Heart left ventricle (tissue), 13 donors: ENCODE data around the gene DEK.

Source experiments
- CTCF ChIP-seq, 12 donors: fragments of 200-600 bp; sonication (generic) in 4 of 12; IDR thresholded peaks; one replicate each; pipeline versions ENCODE4 v1.5.0 to v1.8.0; 2018 to 2022; ENCODE audit warnings: antibody characterized with exemption in 12 of 12, mild to moderate bottlenecking in 5 of 12
- POLR2A ChIP-seq, 2 donors: fragments of 450-650 bp; IDR thresholded peaks; one replicate each; pipeline ENCODE4 v1.6.1; 2017; ENCODE audit warnings: antibody characterized with exemption in 2 of 2, mild to moderate bottlenecking in 2 of 2, moderate library complexity in 2 of 2
- donor health status: ischemic (EF 13 %, LVEDD 7.1; RV severe dilation, severe dysfunction).
- donor health status: DM: no; HTN: yes; CAD: no.
- donor health status: DM: no; HTN: no; CAD: no.
- donor health status: ischemic (EF 25% LVEDD 6.9; RV normal size, moderate dysfunction).
- donor health status: ischemic (EF 25% LVEDD 5.7; RV mildly dilated, moderate dysfunction).
- donor health status: ischemic (EF 35%, LVEDD 5.7; RV mildly dilated, moderate dysfunction).
- donor health status: nonischemic (EF 11% LVEDD 7.7; RV severe dilation, severe dysfunction).
- donor health status: DM: yes; HTN: yes; CAD: no.
- donor health status: PGD.
- donor health status: ischemic (EF 29% LVEDD 5.4; RV normal size, mild dysfunction).
- donor health status: nonischemic (EF 23%, LVEDD 6.1; RV moderate dilation, normal function).

GRCh38 chr6:18211338-18211737 is 53.0 kb downstream of the DEK start:
- no peak for TF ChIP-seq POLR2A (IDR thresholded peaks at IDR 0.05)
- no peak for TF ChIP-seq CTCF (IDR thresholded peaks at IDR 0.05)
